Measurements from ENCODE around the gene CH25H. TPM values are rescaled to one million over a fixed set of nuclear protein-coding genes. Genes with fewer than 3 reads are reported as not detected.

The CH25H gene
- total RNA-seq: 0.69 TPM in 1 of 2 replicates, not detected in the other

GRCh38 chr10:89207181-89207800 lies at the start of gene CH25H:
Gene CH25H (minus strand): TSS chr10:89207317. CDS start chr10:89207292, 25 bp downstream.

GRCh38 chr10:89251409-89252224 lies 44.5 kb upstream of the CH25H start, which contains the start of gene LIPA:
Gene LIPA (minus strand): TSS chr10:89251775. CDS start chr10:89247648, 4,127 bp downstream.

Other genes starting within 250 kb of the CH25H start
- gene FAS, start 216.5 kb downstream of the CH25H start, total RNA-seq: 28.1 and 46.1 TPM in 2 replicates
- gene LIPA, start 44.5 kb upstream of the CH25H start, total RNA-seq: 45.1 and 48.2 TPM in 2 replicates
- gene IFIT2, start 94.7 kb upstream of the CH25H start, total RNA-seq: 4.2 and 5.6 TPM in 2 replicates
- 15.7 and 16.1 TPM in 2 replicates for gene IFIT3, start 120.7 kb upstream of the CH25H start, total RNA-seq
- gene IFIT1B, start 170.7 kb upstream of the CH25H start, total RNA-seq: 0.29 TPM in 1 of 2 replicates, not detected in the other
- 8.5 and 13.6 TPM in 2 replicates for gene IFIT1, start 185.3 kb upstream of the CH25H start, total RNA-seq
- gene IFIT5, start 207.3 kb upstream of the CH25H start, total RNA-seq: 13.9 and 14.0 TPM in 2 replicates